HepG2 (cell line): ENCODE data around the gene OR2AT4. TPM values are rescaled to one million over a fixed set of nuclear protein-coding genes. Genes with fewer than 3 reads are reported as not detected.

Experiments
- AKNA ChIP-seq: sonication (generic); formaldehyde crosslinking; IDR thresholded peaks from 2 replicates; pipeline ENCODE4 v1.4.0; 2020; ENCODE audit warnings: missing genetic modification reagents, borderline replicate concordance
- GRHL1 ChIP-seq: sonication (generic); formaldehyde crosslinking; conservative IDR thresholded peaks from 2 replicates; pipeline ENCODE4 v1.8.0; 2022; ENCODE audit warnings: missing genetic modification reagents
- JUNB ChIP-seq: sonication (generic); formaldehyde crosslinking; IDR thresholded peaks from 2 replicates; pipeline ENCODE4 v1.8.0; 2022; ENCODE audit warnings: missing genetic modification reagents, mild to moderate bottlenecking, borderline replicate concordance
- MBNL3 ChIP-seq: fragments of 250-450 bp; sonication (Bioruptor Pico); conservative IDR thresholded peaks from 2 replicates; pipeline ENCODE4 v1.8.0; 2022; ENCODE audit warnings: mild to moderate bottlenecking, inconsistent platforms
- PITX1 ChIP-seq: sonication (generic); formaldehyde crosslinking; IDR thresholded peaks from 2 replicates; pipeline ENCODE4 v1.5.1; 2020; ENCODE audit warnings: mild to moderate bottlenecking, missing genetic modification reagents
- RELA ChIP-seq: sonication (generic); formaldehyde crosslinking; IDR thresholded peaks from 2 replicates; pipeline ENCODE4 v1.4.0; 2020; ENCODE audit warnings: missing genetic modification reagents
- SMAD3 ChIP-seq: sonication (generic); formaldehyde crosslinking; IDR thresholded peaks from 2 replicates; pipeline ENCODE4 v1.4.0; 2020; ENCODE audit warnings: missing genetic modification reagents
- SOX6 ChIP-seq, 2 experiments: fragments of 450-650 bp in 1 of 2; sonication (generic) in 1 of 2; formaldehyde crosslinking in 1 of 2; IDR thresholded peaks; 2 replicates each; pipeline versions ENCODE4 v1.4.0 to v1.6.1; 2017 to 2020; ENCODE audit warnings: antibody characterized with exemption in 1 of 2, mild to moderate bottlenecking in 1 of 2, missing genetic modification reagents in 1 of 2
- TP53 ChIP-seq: sonication (generic); formaldehyde crosslinking; conservative IDR thresholded peaks from 2 replicates; pipeline ENCODE4 v1.4.0; 2020; ENCODE audit warnings: missing genetic modification reagents
- TRAFD1 ChIP-seq: sonication (generic); formaldehyde crosslinking; IDR thresholded peaks from 2 replicates; pipeline ENCODE4 v1.5.1; 2020; ENCODE audit warnings: missing genetic modification reagents, mild to moderate bottlenecking, borderline replicate concordance
- ZNF235 ChIP-seq: sonication (generic); formaldehyde crosslinking; IDR thresholded peaks from 2 replicates; pipeline ENCODE4 v1.8.1; 2023; ENCODE audit warnings: mild to moderate bottlenecking, missing genetic modification reagents, borderline replicate concordance
- ZNF776 ChIP-seq: sonication (generic); formaldehyde crosslinking; IDR thresholded peaks from 2 replicates; pipeline ENCODE4 v1.4.0; 2020; ENCODE audit warnings: mild to moderate bottlenecking, missing genetic modification reagents
- ZSCAN30 ChIP-seq: sonication (generic); formaldehyde crosslinking; IDR thresholded peaks from 2 replicates; pipeline ENCODE4 v1.5.0; 2020; ENCODE audit warnings: mild to moderate bottlenecking, missing genetic modification reagents
- polyA plus RNA-seq, 8 experiments: library from polyadenylated mRNA; depleted of rRNA in 3 of 8; stranded (reverse) in 7 of 8; unstranded in 1 of 8; fragments of >200 nt; fragmentation: Illumina TruSeq in 4 of 8; extraction: Trizol in 4 of 8; gene quantifications; 2 replicates each; pipeline versions ENCODE4 v1.2.1 to v1.2.3, GENCODE V29; 2011 to 2016; ENCODE audit warnings: low read depth in 4 of 8, missing spikeins in 1 of 8, mixed read lengths in 1 of 8; ENCODE audit not compliant: insufficient read depth in 1 of 8
- total RNA-seq, 5 experiments: library from RNA; depleted of rRNA; stranded (reverse); fragments of >200 nt; fragmentation: Illumina TruSeq; extraction: Trizol; gene quantifications; 2 replicates each; pipeline ENCODE4 v1.2.3, GENCODE V29; 2016; ENCODE audit warnings: low read depth in 1 of 5

OR2AT4 gene
- total and polyA plus RNA-seq, 2 of the 13 experiments (the other 11 are each of a cell fraction or from before 2014, with no cell fraction given) = not detected

GRCh38 chr11:75140269-75141138, 43.8 kb upstream of the OR2AT4 start (continued):
- no peak for TF ChIP-seq ZNF776
- no peak for TF ChIP-seq SOX6 (IDR thresholded peaks at IDR 0.05)
- no peak for TF ChIP-seq SOX6 (CRISPR knock-in tag; IDR thresholded peaks at IDR 0.05)
- no peak for TF ChIP-seq PITX1 (CRISPR knock-in tag)
- no peak for TF ChIP-seq JUNB
- no peak for TF ChIP-seq TP53 (CRISPR knock-in tag)
- no peak for TF ChIP-seq RELA (CRISPR knock-in tag)
- TF ChIP-seq ZSCAN30 = no peak
- TF ChIP-seq GRHL1 (CRISPR knock-in tag) = no peak
- TF ChIP-seq MBNL3 = no peak
- TF ChIP-seq SMAD3 = 0 out of 2 replicates have a peak, but pooled peaks have one; percentile 22
- TF ChIP-seq TRAFD1 (CRISPR knock-in tag) = no peak
- TF ChIP-seq ZNF235 (CRISPR knock-in tag) = no peak
- no peak for TF ChIP-seq AKNA (CRISPR knock-in tag)
